Stimulated activated CD4-positive, alpha-beta T cell treated with anti-CD3 and anti-CD28 coated beads, TNF-alpha, amount 100 ng/mL, for 1 hour (primary cell): ENCODE data around the gene GLB1L3.
"Not testable (repeated sequence)": the region's sequence is repeated elsewhere in the genome, so short reads cannot be mapped to it uniquely, and the experiment has no call there.

Experiments used
- DNase-seq, 3 donors: peaks; one replicate each; pipeline ENCODE4 v3.0.0-alpha.2; 2020; ENCODE audit warnings: low read depth in 3 of 3, low spot score in 1 of 3

The GLB1L3 gene

GRCh38 chr11:134340354-134340964 lies 64.3 kb downstream of the GLB1L3 start:
- no peak for DNase-seq

DNA sequence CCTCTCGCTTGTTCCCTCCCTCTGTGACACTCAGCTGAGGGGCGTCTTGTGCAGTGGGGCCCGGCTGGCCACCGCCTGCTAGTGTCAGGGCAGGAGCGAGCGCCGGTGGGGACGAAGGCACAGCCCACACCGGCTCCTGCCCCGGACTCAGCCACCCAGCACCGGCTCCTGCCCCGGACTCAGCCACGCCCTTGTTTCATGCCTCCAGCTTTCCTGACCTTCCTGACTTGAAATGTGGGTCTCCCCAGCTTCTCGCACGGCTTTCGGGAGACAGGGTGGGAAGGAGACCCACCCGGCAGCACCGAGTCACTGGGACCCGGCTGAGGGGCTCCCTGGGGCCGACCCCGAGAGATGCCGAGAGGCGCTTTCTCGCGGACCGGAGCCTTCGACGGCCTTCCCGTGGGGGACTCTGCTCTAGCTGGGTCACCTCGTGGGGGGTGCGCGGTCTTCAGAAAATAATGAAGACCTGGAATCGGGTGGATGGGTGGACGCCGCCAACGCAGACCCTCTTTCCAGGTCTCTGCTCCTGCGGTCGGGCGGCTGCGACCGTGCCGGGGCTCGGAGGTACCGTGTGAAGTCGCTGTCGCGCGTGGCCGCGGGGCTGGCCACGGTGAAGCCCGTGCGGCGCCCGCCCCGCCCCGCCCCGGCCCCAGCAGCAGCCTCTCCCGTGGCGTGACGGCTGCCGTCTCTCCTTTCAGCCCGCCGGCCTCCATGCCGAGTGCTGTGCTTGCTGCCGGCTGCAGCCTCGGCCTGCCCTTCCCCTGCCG lies 65.8 kb downstream of the GLB1L3 start:
- no peak for DNase-seq

DNA sequence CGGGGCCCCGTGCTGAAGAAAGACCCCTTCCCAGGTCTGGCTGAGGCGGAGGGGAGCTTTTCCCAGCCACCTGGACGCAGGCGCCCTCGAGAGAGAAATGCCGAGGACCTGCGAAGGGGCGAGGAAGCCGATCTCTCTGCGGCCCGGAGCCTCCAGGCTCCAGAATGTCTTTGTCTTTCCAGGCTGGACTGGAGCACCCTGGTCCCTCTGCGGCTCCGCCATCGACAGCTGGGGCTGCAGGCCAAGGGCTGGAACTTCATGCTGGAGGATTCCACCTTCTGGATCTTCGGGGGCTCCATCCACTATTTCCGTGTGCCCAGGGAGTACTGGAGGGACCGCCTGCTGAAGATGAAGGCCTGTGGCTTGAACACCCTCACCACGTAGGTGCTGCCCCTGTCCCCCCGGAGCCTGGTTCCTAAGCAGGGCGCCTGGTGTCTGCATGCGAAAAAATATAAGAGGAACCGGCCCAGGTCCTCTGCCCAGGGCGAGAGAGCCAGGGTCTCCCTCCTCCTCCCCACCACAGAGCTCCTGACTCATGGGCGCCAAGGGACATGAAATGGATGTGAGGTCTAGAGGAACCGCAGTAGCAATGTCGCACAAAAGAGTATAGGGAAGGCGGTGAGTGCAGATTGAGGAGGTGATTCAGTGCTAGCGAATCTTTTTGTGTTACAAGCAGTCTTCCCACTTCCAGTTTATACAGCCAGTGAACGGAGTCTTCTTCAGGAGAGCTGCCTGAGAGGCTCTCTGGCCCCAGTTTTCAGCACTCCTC lies 66.6 kb downstream of the GLB1L3 start:
- no peak for DNase-seq

GRCh38 chr11:134343646-134344045 lies 67.5 kb downstream of the GLB1L3 start:
- DNase-seq: no peak

DNA sequence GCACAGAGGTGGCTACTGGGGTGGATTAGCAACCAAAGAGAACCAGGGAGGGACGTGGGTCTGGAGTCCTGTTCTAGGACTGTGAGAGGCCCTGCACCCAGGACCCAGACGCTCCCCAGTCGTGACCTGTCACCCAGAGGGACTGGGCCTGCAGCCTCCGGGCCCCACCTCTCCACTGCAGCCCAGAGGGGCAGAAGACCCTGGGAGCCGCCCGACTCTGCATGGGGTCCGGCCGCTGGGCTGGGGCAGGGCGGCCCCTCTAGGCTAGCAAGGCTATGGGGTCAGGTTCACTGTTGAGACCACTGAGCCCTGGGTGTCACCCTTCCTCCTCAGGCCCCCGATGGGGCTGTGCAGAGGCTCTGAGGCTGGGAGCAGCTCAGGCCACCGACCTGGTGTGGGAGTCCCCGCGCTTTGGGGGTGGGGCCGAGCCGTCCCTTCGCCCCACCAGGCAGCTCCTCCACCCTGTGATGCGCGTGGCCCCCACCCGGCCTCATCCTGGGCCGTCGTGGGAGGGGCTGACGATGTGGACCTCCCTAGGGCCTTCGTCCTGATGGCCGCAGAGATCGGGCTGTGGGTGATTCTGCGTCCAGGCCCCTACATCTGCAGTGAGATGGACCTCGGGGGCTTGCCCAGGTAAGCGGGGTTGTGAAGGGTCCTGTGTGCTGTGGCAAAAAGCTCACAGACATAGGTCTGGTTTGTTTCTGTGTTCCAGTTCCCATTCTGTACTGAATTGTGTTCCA lies 68.5 kb downstream of the GLB1L3 start:
- not testable (repeated sequence) for DNase-seq

- DNase-seq: no peak
Measured at GRCh38 chr11:134345237-134345550, 69.0 kb downstream of the GLB1L3 start.

DNA sequence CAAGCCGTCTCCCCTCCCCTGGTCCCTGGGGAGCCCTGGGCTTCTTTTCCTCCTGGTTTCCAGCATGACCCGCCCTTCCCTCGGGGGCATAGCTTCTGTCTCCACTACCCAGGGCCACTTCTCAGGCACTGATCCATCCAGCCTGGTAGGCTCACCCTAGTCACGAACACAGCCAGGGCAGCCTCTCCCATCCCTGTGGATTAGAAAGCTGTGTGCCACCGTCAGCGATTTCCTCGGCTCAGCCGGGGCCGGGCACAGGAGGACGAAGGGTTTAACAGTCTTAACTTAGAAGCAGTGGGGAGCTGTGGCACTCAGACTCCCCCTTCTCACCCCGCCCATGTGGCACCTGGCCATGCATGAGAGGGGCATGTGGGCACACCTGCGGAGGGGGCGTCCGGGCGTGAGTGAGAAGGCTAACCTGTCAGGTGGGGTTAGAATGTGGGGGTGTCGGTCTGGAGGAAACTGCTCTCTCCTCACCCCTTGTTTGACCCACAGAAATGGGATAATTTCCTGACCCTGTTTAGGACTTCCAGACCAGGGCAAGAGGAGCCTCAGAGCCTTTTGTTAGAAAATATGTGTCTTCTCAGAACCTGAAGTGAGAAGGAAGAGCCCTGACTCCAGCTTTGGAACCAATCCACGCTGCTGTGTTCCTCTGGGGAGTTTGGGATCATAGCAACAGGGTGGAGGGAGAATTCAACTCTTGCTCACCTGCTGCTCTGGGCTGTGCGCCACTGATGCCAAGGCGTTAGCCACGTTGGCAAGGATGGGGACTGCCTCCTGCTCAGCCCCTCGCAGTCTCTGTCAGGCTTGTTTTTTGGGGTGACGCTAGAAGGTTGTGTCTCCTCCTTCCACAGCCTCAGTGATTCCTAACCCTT lies 70.2 kb downstream of the GLB1L3 start:
- no peak for DNase-seq

DNA sequence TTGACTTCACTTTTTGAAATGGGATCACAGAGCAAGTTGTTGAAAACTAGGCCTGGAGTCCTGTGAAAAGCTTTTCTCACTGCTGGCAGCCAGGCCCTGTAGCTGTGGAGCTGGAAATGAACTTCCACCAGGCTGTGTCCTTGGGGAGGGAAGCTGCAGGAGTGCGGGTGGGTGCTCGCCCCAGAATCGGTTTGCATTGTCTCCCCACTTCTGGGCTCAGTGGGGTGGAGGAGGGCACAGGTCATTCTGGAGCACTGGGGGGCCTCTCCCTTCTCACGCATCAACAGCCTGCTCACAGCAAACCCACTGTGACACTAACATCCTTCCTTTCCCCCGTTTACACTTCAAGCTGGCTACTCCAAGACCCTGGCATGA lies 70.8 kb downstream of the GLB1L3 start:
- no peak for DNase-seq

- no peak for DNase-seq
Measured at GRCh38 chr11:134347441-134347840, 71.3 kb downstream of the GLB1L3 start.

GRCh38 chr11:134349109-134349801 lies 73.1 kb downstream of the GLB1L3 start:
- no peak for DNase-seq

DNA sequence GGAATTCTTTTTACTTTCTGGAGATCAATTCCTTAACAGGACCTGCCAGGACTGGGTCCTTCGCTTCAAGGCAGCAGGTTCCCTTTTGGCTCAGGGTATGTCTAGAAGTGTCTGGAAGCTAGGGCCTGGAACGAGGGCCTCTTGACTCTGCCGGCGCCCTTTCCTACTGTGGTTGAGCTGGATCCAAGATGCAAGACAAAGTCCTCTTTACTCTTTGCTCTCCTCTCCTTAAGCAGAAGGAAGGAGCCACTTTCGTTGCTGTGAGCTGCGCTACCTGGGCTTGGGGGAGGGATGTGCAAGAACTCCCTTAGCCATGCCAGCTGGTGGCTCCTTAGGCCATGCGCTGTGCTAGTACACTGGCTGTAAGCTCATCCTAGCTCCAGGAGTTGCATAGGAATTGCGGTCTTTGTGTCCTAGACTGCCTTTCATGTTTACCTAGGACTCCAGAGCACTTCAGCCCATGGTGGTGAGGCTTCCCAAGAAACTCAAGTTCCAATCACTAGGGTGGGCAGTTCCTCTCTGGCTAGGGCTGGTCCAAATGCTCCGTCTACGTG lies 73.7 kb downstream of the GLB1L3 start:
- DNase-seq: no peak

GRCh38 chr11:134350381-134350780 lies 74.2 kb downstream of the GLB1L3 start:
- DNase-seq: no peak

- DNase-seq: no peak
Measured at GRCh38 chr11:134352111-134352510, 75.9 kb downstream of the GLB1L3 start.

- DNase-seq: no peak
Measured at GRCh38 chr11:134355136-134355535, 79.0 kb downstream of the GLB1L3 start.

GRCh38 chr11:134355656-134356055 lies 79.5 kb downstream of the GLB1L3 start:
- no peak for DNase-seq

DNA sequence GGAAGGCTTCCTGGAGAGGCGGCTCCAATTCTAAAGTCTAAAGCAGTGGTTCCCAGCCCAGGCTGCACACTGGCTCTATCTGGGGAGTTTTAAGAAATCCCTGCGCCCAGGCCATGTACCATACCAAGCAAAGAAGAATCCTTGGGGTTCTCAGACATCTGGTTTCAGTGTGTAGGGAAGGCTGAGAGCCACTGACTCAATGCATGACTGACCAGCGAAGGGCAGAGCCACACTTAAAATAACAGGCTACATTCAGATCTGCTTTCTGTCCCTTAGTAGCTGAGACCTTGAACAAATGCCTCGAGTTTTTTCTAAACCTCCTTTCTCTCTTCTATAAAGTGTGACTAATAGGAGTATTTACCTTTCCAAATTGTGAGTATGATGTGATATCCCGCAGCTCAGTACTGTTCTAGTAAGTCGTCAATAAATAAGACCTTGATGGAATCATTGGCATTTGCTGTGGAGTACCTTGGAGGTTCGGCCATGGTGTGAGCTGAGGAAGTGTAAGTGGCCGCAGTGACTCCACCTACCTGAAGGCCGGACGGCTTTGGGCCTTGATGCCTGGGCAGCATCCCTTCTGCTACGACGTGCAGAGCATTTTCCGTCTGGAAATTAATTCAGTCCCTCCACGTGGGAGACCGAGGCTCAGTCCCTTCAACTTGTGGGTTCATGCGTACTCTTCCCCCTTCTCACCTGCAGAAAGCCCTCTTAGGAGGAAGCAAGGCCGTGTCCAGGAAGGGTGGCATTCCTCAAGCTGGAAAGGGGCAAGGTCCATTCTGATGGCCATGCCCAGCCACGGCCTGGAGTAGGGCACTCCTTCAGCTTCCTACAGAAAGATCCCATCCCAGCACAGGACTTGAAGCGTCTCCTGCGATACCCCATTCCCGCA lies 80.7 kb downstream of the GLB1L3 start:
- no peak for DNase-seq

GRCh38 chr11:134357545-134357839 lies 81.3 kb downstream of the GLB1L3 start:
- no peak for DNase-seq

DNA sequence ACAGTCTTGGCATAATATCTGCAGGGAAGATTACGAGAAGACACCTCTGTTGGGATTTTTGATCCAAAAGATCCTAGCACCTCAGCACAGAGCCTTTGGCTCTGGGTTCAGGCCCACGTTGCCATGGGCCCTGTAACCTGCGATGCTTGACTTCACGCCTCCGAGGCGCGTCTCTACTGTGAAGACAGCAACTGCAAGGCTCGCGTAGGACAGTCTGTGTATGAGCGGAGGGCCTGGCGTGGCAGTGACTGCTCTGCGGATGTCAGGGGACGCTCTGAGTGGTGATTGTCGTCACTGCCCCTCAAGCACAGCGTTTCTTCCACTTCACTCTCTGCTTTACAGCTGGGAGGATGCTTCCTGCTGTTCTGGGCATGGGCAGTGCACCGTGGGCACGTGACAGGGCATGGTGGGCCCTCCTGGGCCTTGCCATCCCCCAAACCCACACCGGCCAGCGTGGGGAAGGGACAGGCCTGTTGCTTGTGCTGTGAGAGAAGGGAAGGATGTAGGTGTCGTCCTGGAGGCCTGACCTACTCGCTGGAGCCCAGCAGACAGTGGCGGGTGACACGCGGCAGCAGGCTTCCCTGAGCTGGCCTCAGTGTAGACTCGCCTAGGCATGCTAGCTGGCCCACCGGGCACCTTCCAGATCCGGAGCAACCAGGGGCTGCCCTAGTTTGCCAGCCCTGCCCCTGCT lies 82.1 kb downstream of the GLB1L3 start:
- no peak for DNase-seq
